Pons (tissue), 1 donor: ENCODE results near the gene ACTA2.

Source experiments
- DNase-seq: peaks from one replicate; pipeline ENCODE4 v3.0.0-alpha.2; 2016; ENCODE audit warnings: low spot score

Gene ACTA2

DNA sequence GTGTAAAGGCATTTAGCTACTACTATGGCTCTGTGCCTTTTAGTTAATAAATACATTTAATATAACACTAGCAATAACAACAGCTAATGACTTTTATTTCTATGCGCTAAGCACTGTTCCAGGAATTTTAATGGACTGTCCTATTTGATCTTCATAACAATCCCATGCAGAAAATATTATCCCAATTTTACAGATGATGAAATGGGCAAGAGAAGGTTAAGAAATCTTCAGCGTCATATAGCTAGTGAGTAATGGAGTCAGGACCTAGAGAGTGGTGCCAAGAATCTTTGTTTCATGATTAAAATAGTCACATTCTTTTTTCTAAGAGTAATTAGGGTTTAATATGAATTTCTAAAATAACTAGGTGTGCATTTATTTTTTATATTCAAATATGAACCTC lies 32.4 kb downstream of the ACTA2 start:
- DNase-seq: no peak

DNA sequence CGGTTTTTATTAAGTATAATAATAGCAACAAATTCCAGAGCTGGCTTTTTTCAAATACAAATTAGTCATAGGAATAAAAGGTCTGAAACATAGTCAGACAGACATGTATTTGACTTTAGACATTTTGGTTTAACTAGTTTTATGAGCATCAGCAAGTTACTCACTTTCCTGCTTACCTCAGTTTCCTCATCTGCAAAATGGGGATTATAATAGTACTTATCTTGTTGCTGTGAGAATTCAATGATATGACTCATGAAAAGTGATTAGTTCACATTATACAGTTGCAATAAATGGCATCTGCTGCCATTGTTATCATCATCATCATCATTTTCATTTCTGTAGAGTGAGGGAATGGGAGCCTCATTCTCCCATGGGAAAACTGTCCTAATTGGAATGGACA lies 33.5 kb downstream of the ACTA2 start:
- no peak for DNase-seq

DNA sequence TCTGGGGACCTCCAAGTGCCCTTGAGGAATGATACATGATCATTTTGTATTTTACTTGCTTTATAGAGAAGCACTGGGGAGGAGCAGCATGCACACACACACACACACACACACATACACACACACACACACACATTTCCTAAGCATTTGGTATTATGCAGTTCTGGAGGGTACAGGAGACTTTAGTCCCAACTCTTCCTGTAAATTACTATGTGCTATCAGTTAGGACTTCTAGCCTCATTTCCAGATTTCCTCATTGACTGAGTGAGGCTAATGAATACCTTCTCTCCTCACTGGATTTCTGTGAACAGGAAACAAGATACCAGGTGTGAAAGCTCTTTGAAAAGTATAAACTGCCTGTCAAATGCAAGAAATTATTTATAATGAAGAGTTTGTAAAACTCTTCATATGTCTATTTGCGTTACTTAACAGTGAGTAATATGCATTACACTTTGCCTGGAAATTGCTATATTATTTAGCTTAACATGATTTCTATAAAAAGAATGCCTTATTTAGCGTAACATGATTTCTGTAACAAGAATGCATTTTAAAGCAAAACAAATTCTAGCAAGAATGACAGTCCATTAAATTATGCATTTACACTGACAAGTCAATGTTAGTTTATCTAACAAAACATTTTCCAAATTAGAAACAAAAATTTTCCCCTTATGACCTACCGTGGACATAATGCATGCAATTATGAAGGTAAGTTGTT lies 34.2 kb downstream of the ACTA2 start:
- no peak for DNase-seq

DNA sequence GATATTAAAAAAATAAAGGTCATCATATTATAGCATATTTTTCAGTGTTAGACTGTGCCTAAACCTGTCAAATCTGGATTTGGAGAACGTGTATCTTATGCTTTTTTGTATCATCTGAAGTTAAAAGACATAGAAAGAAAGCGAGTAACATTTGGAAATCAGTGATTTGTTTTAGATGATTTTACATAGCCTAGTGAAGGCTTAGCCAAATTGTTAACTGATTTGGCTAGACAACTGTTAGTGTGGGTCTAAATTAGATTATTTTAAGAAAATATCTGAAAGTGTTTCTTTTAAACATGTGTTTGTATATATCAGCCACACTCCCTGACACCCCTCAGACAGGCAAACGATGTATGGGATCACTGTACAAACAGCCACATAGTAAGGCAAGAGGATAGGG lies 35.6 kb downstream of the ACTA2 start:
- DNase-seq: no peak

DNA sequence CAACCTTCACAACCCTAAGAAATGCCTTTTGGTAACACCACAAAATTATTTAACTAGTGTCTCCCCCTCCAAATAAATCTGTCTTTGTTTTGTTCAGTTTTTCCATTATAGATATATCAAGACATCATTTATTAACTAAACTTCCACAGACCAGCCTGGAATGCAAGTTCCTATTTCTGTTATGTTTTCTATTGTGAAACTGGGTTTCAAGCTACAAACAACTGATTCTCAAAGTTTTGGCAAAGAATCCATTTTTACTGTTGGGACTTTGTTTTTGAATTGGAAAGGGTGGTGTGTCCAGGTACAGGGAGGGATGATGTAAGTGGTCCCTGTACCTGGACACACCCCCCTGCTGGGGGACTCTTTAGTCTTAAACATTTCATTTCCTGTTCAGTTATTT lies 36.3 kb downstream of the ACTA2 start:
- no peak for DNase-seq

DNA sequence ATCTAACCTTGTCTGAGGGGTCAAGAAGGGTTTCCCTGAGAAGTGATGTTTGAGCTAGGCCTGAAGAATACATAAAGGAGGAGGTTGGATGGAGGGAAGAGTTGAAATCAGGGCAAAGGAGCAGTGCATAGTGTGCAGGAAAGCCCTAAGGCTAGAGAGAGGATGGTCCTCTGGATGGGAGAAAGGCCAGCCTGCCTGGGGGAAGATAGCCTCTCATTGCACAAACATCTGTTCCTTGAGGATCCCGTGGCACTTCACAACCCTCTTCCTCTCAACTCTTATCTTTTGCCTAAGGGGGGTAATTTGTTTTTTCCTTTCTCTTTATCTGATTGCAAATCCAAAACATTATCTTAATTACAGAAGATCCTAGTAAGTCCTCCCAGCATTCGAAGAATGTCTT lies 36.8 kb downstream of the ACTA2 start:
- DNase-seq: no peak

DNA sequence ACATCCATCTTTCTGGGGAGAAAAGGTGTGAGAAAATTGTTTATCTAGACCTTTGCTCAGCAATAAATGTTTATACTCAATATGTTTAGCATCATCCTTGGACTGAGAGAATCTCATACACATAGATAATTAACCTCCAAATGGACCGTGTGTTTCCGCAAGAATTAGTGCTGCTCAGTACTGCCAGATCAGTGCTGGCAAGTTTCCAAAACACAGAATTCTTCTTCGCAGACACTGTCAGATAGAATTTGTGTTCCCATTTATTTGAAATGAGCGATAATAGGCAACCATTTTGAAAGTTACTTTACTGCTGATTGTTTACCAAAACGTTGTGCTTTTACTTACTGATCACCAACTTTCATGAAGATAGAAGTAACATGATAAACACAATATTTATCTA lies 38.8 kb downstream of the ACTA2 start:
- DNase-seq: no peak

DNA sequence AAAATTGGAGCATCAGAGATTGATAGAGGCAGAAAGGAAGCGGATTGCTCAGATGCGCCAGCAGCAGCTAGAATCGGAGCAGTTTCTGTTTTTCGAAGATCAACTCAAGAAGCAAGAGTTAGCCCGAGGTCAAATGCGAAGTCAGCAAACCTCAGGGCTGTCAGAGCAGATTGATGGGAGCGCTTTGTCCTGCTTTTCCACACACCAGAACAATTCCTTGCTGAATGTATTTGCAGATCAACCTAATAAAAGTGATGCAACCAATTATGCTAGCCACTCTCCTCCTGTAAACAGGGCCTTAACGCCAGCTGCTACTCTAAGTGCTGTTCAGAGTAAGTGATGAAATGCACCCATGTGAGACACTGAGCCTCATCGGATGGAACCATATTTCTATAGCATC lies 39.4 kb downstream of the ACTA2 start:
- no peak for DNase-seq

DNA sequence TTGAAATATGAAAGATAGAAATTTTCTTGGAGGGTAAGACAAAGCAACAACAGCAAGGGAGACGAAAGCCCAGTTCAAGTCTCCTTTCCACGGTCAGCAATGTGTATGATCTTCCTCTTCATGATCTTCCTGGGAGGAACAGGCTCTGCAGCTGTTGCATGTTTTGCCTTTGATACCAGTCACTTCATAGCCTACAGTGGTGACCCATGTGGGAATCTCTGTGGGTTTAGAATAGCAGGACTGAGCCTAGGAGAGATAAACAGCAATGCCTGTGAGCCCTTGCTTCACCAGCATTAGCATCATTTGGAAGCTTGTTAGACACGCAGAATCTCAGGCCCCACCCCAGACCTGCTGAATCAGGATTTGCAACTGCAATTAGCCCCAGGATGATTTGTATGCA lies 40.7 kb downstream of the ACTA2 start:
- no peak for DNase-seq

DNA sequence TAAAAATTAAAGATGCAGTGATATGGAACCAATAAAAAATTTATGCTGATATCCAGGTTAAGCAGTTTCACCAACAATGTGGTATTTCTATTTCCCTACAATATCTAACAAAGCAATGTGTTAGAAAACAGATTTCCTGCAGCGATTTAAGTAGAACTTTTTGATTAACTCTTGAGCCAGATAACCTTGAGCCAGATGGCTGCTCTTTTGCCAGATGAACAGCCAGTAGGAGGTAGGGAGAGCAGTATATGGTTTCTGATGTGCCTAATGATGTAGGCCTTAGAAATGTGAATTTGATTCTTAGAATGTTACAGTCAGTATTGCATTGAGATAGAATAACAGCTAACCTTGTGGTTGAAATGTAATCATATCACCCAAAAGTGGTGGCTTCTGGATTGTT lies 41.5 kb downstream of the ACTA2 start:
- DNase-seq: no peak

DNA sequence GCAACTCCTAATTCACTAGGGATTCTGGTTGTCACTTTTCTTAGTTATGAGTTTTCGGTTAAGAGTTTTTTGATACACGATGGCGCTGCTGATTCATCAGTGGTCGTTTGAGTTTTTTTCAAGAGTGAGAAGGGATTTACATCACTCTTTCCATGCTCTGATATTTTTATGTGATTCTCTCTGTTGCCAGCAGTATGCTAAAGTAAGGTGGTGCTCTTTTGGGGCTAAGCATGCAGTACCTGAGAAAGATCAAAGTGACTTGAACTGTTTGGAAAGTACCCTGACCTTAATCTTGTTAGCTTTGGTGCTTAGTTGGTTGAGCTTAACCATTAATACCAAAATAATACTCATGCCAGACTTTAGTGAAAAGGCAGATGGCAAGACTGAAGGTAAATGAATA lies 44.4 kb downstream of the ACTA2 start:
- no peak for DNase-seq

DNA sequence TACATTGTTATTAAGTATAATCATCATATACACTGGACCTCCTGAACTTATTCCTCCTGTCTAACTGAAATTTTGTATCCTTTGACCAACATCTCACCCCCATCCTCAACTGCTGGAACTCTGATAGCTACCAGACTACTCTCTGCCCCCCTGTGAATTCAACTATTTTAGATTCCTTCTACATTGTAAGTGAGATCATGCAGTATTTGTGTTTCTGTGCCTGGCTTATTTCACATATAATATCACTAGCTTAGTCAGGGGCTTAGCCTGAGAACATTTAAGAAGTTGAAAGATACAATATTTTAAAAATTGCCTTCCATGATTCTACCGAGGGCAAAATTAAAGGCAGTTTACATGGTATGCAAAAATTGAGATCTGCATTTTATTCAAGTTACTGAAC lies 45.7 kb downstream of the ACTA2 start:
- no peak for DNase-seq

DNA sequence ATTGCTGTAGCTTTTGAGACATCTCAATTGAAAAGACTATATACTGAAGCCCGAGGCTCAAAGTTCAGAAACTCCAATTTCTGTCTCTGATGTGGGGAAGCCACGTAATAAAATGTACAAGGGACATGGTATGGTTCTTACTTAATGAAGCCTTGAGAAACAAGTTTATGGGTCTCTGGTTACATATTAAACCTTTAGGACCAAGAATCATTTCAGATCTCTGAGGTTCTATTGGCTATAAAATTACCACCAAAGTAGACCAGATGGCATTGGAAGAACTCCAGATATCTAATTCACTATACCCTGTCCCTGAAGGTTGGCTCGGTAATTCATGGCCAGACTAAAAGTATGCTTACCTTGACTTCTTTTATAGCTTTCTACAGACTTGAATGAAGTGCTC lies 48.9 kb downstream of the ACTA2 start:
- no peak for DNase-seq

DNA sequence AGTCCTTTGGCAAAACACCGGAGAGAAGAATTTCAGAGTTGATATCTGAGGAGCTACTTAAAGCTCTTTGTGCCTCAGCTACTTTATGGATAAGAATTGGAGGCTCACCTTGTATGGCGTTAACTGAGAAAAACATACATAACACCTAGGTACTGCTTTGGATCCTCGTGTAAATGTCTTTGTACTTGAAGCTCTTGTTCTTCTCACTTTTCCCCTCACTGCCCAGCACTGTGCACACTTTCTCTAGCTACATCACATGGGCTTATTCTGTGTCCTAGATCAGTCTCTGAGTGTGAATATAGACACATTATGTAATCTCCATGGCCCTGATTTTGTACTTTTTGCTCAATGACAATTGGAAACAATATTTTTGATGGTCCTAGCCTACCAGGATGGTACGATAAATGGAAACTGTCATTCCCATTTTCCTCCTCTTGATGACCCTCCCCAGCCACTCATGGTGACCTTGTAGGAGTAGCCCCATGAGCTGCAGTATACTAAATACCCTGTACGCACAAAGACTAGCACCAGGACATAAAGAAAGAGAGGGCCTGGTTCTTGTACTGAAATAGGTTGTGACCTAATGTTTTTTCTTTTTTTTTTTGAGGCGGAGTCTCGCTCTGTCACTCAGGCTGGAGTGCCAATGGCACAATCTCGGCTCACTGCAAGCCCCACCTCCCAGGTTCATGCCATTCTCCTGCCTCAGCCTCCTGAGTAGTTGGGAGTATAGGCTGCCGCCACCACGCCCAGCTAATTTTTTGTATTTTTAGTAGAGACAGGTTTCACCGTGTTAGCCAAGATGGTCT lies 50.4 kb downstream of the ACTA2 start:
- no peak for DNase-seq

DNA sequence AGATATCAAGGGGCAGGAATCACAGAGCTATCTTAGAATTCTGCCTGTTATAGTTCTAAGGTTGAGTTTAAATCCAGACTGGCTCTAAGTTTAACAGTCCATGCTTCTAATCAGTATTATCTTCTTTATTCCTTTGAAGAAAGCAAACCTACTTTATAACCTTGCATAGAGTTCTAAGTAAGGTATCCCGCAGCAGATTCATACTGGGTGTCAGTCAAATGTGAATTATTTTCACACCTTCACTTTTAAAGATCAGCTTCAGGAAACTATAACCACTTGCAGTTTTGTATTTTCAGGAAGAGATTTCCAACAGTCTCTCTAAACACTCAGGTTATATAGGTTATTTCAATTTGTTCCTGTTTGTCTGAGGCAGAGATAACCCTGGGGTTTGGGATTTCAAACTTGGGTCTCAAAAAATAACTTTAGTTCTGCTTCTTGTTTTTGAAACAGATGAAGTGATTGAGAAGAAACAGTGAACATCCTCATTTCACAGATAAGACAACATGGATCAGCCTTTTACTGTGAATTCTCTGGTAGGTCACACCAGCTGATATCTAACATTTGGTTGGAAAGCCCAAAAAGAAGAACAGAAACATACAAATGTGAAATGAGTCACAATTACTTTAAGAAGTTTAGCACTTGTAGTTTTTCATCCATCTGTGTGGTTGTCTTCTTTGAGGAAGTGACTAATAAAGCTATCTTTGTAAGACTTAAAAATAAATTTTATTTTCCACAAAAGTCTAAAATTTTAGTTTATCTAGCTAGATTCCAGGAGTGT lies 51.2 kb downstream of the ACTA2 start:
- DNase-seq: peak; percentile 85

DNA sequence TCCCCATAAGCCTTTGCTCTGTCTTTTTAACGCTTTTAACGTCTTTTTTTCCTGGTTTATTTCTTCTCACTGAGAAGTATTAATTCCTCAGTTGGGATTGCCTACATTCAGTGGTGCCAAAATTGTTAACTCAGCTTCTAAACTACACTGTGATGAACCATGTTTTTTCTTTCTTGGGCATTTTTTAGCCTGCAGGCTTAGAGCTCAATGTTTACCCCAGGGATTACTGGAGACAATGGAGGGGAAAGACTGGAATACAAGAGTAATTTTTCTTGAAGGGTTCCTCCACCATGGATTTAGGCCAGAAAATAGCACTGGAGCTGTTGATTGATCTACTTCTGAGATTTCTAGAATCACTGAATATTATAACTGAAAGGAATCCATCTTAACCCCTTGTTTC lies 52.7 kb downstream of the ACTA2 start:
- DNase-seq: no peak

DNA sequence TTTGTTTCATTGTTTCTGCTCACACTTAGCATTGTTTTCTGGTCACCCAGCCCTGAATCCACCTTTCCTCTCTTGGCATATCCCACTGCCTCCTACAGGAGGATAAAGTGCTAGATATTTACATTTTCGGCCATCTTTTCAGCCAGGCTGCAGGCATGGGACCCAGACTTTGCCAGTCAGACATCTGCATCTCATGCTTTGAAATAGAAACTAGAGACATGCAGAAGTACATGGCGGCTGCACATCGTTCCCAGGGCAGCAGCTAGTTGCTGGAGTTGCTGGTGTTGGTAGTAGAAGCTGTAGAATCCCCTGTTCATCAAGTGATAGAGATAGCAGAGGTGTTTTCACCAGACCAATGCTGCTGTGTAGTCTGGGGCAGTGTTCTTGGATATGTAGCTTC lies 53.8 kb downstream of the ACTA2 start:
- DNase-seq: no peak

DNA sequence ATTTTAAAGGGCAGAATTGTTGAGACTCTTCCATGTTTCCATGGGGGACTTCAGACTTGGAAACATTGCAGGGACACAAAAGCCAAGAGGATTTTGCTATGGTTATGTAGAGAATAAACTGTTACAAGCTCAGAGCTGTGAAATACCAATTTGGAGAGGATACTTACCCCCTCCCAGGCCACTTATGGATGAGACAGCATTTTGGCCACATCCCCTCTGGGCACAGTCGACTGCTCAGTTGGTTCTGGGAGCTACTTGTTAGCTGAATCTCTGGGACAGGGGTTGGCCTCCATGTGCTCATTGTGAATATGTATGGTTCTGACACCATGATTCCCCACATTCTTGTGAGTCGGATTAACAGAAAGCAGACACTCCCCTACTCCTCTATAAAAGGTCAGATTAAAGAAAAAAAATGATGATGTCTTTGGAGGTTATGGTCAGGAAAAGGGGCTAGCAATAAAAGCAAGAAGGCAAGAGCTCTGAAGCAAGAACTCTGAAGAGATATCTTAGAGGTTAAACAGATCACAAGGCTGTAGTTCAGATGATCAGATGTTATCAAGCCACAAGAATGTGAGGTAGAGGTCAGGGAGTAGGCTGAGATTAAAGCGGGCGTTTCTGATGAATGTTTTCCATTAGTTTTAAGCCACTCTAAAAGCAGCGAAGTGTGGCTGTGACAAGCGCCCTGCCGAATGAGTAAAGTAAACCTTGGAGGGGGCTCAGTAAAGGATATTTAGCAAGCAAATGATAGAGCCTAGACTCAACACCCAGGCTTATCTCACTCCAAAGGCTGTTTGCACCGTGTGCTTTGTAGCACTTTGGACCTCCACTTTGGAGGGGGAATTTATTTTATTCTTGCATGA lies 55.3 kb downstream of the ACTA2 start:
- no peak for DNase-seq

DNA sequence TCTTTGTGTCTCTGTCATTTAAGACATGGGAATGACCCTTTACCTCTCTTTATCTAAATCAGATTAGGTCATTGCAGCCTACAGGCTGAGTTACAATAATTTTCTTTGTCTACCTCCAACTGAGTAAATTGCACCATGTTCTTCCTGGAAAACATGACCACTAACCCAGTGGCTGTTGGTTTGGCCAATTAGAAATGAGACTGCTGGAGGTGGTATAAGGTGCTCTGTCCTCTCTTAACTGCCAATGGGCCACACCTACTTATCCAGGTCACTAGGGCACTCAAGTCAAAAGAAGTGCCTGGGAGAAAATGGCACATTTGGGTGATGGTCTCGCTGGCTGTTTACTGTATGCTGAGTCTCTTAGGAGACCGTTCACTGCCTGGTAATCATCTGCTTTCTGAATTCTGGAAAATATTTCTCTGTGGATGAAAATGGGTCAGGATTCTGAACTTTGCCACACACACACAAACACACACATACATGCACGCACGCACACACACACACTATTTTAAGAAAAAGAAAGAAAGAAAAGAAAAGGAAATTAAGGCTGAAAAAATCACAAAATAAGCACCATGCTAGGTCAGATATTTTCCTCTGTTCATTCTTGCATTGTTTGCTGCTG lies 56.1 kb downstream of the ACTA2 start:
- no peak for DNase-seq

DNA sequence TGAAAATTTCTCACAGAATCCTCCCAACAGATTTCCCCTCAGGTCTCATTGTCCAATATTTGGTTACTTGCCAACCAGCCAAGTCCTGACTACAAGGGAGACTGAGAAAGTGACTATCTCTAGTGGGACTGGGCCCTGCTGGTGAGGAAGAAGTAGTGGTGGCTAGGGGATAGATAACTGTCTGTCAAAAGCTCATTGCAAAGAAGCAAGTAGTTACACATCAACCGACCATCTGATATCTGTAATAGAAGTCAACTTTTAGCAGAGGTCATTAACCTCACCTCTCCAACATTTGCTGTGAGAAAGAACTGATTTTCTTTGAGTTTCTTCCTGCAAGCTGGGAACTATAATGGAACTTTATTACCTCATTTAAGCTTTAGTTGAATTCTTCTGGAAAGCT lies 57.3 kb downstream of the ACTA2 start:
- no peak for DNase-seq

DNA sequence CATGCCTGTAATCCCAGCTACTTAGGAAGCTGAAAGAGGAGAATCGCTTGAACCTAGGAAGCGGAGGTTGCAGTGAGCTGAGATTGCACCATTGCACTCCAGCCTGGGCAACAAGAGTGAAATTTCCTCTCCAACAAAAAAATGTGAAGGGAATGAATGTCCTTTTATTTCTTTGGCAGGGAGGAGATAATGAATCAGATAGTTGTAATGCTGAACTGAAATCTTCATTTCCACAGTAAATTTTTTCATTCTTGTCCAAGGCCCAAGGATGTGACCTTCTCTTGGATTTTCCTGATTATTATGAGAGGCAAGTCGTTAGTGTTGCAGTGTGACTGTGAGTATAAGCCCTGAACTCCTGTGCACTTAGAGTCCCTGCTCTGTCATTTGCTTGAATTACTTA lies 59.0 kb downstream of the ACTA2 start:
- no peak for DNase-seq
